GM10248 (cell line): ENCODE data around the gene IL22RA2.

Experiments
- CTCF ChIA-PET: fragments of 300-600 bp; sonication (Branson Sonifier 250); formaldehyde crosslinking; extraction: SDS; loops from one replicate; lab custom pipeline; 2021; ENCODE audit warnings: antibody characterized with exemption; lab: Yijun Ruan, JAX
- POLR2A ChIA-PET: fragments of 350-650 bp; sonication (Branson Sonifier 250); formaldehyde crosslinking; extraction: SDS; loops from one replicate; lab custom pipeline; 2020; ENCODE audit warnings: antibody characterized with exemption; lab: Yijun Ruan, JAX
- DNase-seq: peaks from one replicate; pipeline ENCODE4 v3.0.0; 2012; ENCODE audit errors: extremely low spot score
- CTCF ChIP-seq: IDR thresholded peaks from 2 replicates; pipeline ENCODE4 v1.5.1; 2012; ENCODE audit warnings: mild to moderate bottlenecking, low read depth; ENCODE audit errors: extremely low read depth, missing control alignments, control extremely low read depth

IL22RA2 gene

GRCh38 chr6:137147195-137147594, 26.2 kb downstream of the IL22RA2 start:
- CTCF ChIA-PET: no interaction called here
- TF ChIP-seq CTCF: no peak
- DNase-seq: no peak
- POLR2A ChIA-PET: no interaction called here

- TF ChIP-seq CTCF: no peak
- no peak for DNase-seq
- POLR2A ChIA-PET: no interaction called here
- CTCF ChIA-PET: interaction anchor here (1.6 kb wide), 1 partner anchor 15 kb away, joined by 6 read pairs; no protein-coding TSS in a partner anchor
These were observed 27.2 kb downstream of the IL22RA2 start for GRCh38 chr6:137146206-137146605.

- TF ChIP-seq CTCF: no peak
- POLR2A ChIA-PET: no interaction called here
- no peak for DNase-seq
- CTCF ChIA-PET: interaction anchor here (1.3 to 1.8 kb wide), 4 partner anchors 13 to 20 kb away, joined by 4 to 6 read pairs (median 5); no protein-coding TSS in a partner anchor
These were observed 28.0 kb downstream of the IL22RA2 start for GRCh38 chr6:137145421-137145820.

- no peak for DNase-seq
- POLR2A ChIA-PET: no interaction called here
- CTCF ChIA-PET: no interaction called here
- TF ChIP-seq CTCF: no peak
These were observed 37.4 kb downstream of the IL22RA2 start for GRCh38 chr6:137136065-137136464.

- no peak for DNase-seq
- CTCF ChIA-PET: interaction anchor here (0.9 kb wide), 1 partner anchor 13 kb away, joined by 3 read pairs; no protein-coding TSS in a partner anchor
- POLR2A ChIA-PET: no interaction called here
- TF ChIP-seq CTCF: no peak
These were observed 39.0 kb downstream of the IL22RA2 start for GRCh38 chr6:137134483-137134882.

- POLR2A ChIA-PET: no interaction called here
- CTCF ChIA-PET: interaction anchor here (1.0 to 1.3 kb wide), 4 partner anchors 12 to 39 kb away, joined by 3 to 6 read pairs (median 3); no protein-coding TSS in a partner anchor
- no peak for DNase-seq
- no peak for TF ChIP-seq CTCF
These were observed 40.3 kb downstream of the IL22RA2 start for GRCh38 chr6:137133122-137133521.
